Spleen (tissue), 7 donors: ENCODE measurements around the gene ULBP3.

Source experiments
- CTCF ChIP-seq, 11 experiments: fragments of 200-600 bp in 7 of 11; fragments of 450-650 bp in 4 of 11; sonication (generic) in 4 of 11; IDR thresholded peaks in 8 of 11; conservative IDR thresholded peaks in 3 of 11; 1 replicate in 7 of 11; 2 replicates in 4 of 11; pipeline versions ENCODE4 v1.4.0 to v1.8.0; 2016 to 2021; ENCODE audit warnings: antibody characterized with exemption in 11 of 11, inconsistent platforms in 4 of 11, mild to moderate bottlenecking in 1 of 11
- POLR2A ChIP-seq, 3 donors: fragments of 450-650 bp; IDR thresholded peaks; one replicate each; pipeline ENCODE4 v1.5.1; 2017; ENCODE audit warnings: antibody characterized with exemption in 3 of 3, mild to moderate bottlenecking in 1 of 3
- POLR2AphosphoS5 ChIP-seq, 3 donors: sonication (generic); formaldehyde crosslinking; IDR thresholded peaks; one replicate each; pipeline ENCODE4 v1.5.1; 2017; ENCODE audit warnings: antibody characterized with exemption in 3 of 3
- donor health status: DM: no; HTN: no; CAD: no; lungs with moderate emphysema.
- donor health status: DM: no; HTN: no; CAD: no.
- donor health status: DM: no; HTN: no; CAD: no.

- TF ChIP-seq CTCF (IDR thresholded peaks at IDR 0.05 in 8 of 11, conservative IDR thresholded peaks at IDR 0.05 in 3 of 11) = no peak
- no peak for TF ChIP-seq POLR2A (IDR thresholded peaks at IDR 0.05)
- TF ChIP-seq POLR2AphosphoS5 (IDR thresholded peaks at IDR 0.05) = no peak
These were observed 7.4 kb upstream of the ULBP3 start for GRCh38 chr6:150076196-150076893.
